DMS79 treated with DMSO at 0.1 percent for 48 hours (cell line): ENCODE measurements around the gene RASSF1.
A peak's percentile ranks its signal among the peaks of the same experiment; 100 is the strongest.

Source experiments
- DNase-seq: peaks from one replicate; lab custom pipeline; 2025; lab: John Stamatoyannopoulos, UW

The RASSF1 gene

DNA sequence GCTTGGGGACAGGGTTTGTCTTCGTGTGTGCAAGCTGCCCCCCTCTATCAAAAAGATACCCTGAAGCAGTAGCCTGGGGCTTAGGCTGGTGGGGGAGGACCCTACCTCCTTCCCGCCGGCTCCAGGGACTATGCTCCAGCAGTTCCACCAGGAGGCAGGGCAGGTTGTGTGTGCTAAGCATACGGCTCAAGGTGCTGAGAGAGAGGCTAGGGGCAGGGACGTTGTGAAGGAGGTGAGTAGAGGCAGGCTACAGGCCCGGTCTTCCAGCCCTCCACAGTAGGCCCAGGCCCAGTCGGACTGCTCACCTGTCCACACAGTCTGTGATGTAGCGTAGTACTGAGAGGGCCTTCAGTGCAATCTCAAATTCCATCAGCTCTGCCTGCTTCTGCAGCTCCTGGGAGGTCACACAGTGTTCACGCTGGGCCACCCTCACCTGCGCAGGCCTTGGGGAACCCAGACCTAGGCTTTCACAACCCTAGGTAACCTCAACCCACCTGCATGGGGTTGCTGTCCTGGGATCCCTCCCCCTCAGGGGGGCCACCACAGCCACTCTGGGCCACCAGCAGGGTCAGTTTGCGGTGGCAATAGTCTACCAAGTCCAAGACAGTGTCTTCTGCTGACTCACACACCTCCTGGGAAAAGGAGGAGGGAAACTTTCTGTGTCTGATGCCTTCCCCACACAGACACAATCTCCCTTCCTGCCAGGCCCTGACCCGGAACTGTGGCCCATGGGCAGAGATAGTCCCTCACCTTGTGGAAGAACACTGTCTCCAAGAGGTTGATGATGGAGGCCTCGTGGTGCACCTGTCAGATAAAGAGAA is 2.4 kb upstream of the RASSF1 start:
- no peak for DNase-seq

DNA sequence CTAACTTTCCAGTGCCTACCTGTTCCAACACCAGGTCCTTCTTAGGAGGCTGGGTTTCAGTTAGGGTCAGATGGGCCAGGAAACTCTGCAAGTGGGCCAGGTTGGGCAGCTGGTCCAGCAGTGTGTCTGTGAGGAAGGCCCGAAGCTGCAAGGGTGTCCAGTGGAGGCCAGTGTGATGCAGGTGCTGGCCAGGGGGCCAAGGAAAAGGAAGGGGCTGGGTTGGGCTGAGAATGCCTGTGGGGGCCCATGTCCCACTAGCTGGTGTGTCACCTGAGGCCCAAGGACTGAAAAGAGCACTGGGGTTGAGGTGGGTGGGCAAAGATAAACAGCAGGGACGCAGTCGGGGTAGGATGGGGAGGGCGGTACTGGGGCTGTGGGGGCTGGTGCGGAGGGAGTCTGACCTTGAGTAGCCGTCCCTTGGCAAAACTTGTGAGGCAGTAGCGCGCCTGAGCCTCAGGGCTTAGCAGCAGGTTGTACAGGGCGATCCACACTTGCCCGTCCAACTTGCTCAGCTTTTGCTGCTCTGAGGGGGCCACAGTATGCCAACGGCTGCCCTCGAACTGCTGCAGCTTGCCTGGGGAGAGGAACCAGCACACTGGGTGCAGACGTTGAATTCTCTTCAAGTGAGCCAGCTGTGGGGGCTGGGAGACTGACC is 1.5 kb upstream of the RASSF1 start:
- DNase-seq, result no peak

DNA sequence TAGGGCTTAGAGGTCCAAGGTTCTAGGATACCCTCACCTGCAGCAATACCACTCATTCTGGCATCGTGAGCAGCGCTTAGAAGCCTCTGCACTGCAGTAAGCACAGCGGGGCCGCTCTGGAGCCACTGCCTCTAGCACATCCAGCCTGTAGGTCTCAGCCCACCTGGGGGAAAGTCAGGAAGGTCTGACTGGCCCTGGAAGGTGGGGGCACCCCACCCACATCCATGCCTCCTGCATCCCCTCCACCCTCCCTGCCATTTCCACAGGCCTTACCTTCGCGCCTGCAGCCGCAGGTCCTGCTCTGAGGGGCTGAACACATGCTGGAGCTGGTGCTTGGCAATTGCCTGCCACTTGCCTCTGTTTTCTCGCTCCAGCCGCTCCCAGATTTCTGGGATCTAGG is 901 bp upstream of the RASSF1 start:
- DNase-seq, result no peak

DNA sequence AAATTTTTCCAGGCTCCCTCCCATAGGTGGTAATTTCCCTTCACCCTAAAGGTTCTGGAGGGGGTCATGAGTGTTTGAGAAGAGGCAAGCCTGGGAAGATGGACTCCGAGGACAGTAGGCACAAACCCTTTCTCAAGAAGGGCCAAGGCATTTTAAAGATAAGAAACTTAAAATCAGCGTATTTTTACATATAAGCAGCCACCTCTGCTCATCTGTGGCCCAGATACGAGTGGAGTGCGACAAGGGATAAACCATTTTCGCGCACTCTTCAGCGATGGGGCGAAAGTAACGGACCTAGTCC is 539 bp downstream of the RASSF1 start:
- no peak for DNase-seq

DNA sequence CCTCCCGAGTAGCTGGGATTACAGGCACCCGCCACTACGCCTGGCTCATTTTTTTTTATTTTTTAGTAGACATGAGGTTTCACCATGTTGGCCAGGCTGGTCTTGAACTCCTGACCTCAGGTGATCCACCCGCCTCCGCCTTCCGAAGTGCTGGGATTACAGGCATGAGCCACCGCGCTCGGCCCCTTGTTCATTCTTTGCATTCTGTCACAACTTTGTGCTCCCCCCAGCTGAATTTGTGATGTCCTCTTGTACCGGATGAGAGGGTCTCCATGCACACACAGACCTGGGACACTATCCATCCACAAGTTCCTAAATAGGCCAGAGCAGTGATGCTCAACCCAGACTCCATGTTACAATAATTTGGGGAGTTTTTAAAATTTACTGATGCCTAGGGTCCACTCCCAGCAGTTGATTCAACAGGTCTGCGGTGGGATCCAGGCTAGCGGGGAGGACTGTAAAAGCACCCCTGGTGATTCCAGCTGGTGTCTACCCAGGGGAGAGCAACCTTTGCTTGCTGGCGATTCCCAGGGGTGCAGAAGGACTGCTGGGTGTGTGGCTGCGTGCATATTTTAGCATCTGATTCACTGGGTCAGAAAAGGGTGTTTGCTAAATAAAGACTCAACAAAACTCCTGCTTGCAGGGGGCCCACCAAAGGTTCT is 1.0 kb downstream of the RASSF1 start:
- no peak for DNase-seq

DNA sequence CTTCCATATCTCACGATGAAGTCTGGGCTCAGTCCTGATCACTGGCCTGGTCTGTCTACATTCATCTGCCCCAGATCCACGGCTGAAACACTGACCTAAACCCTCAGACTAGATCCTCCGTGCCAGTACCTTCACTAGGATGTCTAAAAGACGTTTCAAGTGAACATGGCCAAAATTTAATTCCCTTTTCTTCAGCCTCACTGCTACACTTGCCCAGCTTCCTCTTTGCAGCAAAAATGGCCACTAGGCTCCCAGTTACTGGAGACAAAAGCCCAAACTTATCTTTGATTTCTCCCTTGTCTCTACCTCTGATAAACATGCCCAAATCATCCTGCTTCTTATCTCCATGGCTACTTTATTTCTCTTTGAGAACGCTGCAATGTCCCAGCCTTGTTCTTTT is 1.7 kb downstream of the RASSF1 start:
- no peak for DNase-seq

DNA sequence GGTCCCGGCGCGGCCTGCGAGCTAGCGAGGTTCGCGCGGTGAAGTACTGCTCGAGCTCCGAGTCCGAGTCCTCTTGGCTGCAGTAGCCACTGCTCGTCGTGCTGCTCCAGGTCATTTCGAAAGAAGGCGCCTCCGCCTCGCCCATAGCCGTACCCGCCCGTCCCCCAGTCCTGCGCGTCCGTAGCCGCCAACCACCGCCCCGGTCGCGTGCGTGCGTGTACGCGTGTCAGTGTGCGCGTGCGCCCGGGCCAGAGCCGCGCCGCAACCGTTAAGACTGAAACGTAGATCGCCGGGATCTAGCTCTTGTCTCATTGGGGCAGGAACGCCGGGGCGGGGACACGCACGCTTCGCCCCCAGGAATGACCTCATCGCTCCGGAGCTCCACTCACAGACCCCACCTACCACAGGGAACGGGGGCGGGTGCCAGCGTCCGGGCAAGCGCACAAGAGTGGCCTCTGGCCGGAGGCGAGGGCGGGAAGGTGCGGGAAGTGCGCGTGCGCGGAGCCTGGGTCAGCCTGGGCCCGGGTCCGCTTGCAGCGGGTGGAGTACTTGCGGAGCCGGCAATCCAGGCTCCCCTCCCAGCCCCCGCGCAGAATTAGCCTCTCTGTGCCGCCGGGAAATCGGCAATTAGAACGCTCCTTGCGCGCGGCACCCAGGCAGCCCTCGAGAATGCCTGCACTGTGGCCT is 3.3 kb downstream of the RASSF1 start:
- peak; percentile 86 for DNase-seq

DNA sequence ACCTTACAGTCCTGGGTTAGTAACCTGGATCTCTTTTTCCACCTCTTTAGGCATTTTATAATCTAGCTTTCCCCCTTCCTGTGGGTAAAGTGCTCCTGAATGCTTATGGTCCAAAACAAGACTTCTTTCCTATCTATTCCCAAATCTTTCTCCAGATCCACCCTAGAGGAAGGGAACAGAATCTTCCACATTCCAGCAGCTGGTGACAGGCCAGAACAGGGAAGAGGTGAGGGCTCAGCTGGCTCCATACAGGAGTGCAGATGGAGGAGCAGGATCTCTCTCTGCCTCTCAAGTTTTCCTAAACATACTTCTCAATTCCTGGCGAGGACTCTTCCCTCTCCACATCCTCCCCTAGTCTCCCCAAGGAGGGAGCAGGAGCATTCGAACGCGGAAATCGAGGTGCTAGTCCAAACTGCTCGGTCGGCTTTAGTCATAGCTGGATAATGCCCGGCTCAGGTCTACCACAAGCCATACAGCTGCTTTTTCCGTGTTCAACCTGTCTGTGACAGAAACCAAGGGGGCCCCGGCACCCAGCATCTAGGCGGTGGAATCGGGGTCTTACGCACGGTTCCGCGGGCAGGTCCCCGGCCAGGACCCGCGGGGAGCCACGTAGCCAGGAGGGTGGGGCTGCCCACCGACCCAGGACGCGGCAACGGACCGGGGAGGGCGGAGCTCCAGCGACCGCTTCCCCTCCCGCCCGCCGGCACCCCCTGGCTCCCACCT is 4.0 kb downstream of the RASSF1 start:
- DNase-seq, result no peak

DNA sequence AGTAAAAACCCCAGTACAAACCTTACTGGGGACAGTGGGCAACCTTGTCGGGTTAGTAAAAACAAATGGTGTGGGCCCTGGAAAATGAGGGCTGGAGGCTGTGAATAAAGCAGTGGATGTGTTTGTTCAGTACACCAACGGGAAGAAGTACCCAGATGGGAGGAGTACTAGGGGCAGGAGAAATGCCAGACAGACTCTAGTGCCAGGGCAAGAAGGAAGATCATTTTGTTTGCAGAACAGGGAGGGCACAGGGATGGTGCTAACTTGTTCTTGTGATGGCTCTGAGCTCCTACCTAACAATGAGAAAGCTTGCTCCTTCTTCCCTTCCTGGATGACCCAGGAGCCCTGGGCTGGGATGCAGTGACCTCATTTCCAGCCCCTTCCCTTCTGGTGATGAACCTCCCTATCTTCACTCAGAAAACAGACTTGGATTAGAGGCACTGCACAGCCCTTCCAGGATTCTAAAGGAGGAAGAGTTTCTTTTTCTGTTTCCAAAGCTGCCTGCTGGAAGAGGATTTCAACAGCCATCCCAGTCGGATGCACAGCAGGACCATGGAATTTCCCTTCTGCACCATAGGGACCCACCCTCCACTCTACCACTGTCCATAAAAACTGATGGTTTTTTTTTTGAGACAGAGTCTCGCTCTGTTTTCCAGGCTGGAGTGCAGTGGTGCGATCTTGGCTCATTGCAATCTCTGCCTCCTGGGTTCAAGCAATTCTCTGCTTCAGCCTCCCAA is 6.1 kb downstream of the RASSF1 start:
- DNase-seq, result no peak

DNA sequence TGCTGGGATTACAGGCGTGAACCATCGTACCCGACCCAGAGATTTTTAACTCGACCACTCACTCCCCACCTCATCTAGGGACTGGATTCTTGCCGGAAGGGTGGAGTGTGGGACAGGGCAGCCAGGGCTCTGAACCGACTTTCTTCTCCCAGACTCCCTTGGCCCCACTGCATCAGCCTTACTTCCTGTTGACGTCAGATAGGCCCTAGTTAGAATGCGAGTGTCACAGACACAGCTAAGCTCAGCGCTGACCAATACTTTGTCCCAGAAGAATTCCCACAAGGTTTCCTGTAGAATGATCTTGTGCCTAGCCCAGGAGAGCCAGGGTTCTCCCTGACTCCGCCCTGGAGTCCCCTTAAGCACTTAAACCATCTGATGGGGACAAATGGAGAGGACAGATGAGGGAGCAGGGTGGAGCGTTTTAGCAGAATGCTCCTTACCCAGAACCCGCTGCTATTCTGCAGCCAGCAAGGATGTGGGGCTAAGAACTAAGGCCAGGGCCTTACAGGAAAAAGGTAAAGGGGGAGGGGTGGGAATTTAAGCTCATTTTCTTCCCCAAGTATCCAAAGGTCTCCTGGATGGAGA is 6.8 kb downstream of the RASSF1 start:
- no peak for DNase-seq

DNA sequence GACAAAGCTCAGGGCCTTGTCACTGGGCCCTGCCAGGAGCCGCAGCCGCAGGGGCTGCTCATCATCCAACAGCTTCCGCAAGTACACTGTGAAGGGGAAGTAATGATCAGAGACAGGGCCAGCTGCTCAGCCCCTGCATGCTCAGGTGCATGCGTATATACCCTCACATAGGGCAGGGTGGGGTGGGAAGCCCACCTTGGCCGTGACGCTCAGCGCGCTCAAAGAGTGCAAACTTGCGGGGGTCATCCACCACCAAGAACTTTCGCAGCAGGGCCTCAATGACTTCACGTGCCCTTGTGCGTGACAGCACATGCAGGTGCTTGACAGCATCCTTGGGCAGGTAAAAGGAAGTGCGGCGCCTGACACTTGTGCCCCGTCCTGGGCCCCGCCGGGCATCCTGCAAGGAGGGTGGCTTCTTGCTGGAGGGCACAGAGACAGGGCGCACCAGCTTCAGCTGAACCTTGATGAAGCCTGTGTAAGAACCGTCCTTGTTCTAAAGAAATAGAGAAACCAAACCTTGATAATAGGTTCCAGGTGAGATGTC is 9.2 kb downstream of the RASSF1 start:
- no peak for DNase-seq

DNA sequence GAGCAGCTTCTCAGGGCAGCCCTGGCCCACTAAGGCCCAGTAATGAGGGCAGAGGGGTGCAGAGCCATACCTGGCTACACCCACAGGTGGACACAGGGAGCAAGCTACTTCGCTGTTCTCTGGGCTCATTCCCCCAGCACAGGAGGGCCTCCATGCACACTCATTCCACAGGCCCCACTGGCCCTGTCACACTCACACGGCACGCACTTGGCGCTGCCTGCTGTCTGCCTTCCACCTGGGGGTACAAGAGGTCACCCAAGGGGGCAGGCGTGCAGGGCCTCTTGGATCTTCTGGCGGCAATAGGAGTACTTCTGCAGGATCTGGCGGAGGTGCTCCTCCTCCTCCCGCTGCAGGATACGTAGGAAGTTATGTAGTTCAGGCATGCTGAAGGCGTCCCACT is 10.3 kb downstream of the RASSF1 start:
- no peak for DNase-seq

DNA sequence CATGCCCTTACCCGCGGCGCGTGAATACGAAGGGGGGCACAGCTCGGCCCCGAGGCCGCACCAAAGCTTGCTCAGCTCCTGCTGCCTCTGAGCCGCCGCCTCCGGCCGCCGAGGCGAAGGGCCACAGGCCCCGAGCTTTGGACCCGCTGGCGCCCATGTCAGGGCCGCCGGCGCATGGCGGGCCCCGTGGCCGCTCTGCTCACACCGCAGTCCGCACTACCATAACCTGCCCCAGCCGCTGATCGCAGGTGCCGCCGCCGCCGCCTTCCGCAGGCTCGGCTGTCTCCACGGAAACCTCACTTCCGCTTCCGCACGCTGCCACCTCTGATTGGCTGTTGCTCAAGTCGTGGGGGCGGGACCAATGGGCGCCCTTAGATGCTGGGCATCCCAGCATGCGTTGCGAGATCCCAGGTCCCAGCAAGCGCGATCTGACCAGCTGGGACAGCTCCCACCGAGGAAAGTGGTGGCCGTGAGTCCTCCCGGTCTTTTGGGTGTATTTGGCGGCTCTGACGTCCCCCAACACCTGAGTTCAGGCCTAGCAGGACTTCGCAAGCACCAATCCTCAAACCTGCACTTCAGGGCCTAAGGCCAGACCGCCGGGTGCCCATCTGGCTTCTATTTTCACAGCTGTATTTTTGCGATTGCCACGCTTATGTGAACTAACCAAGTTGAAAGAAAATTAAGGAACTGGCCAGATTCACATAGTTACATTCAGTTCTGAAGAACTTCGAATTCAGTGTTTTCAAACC is 12.5 kb downstream of the RASSF1 start, which contains the start of gene TUSC2:
TUSC2 (minus strand) TSS at position 281 of the 749 bp plus-strand sequence; CDS start at position 157, 124 bp downstream.
- peak; percentile 72 for DNase-seq

DNA sequence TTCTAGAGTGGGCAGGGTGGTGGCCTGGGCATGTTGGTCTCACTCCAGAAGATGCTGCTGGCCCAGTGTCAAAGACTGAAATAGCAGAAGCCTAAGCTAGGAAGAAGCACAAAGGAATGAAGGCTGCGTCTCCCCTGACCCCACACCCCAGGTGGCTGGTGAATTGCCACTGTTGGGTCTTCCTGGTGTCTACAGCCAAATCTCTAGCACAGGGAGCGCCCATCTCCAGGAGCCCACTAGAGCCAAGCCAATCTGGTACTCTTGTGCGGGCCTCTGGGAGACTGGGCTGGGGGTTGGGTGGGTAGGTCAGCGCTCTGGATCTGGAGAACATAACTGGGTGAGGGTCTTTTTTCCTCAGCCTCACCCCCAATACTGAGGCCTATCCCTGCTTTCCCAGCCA is 13.5 kb downstream of the RASSF1 start:
- no peak for DNase-seq

DNA sequence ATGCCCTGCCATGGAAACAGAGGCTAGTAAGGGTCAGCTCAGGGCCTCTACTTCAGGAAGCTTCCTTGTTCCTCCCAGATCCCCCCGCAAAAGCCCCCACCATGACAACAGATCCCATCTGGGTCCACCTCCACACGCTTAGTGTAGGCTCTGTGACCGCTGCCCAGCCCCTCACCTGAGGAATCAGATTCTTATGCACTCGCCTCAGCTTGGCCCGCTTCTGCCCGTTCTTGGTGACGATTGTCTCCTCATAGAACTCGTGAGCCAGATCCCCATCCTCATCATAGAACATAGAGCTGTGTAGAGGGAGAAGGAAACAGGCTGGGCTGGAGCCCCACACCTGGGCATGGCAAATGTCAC is 14.5 kb downstream of the RASSF1 start:
- DNase-seq, result no peak

DNA sequence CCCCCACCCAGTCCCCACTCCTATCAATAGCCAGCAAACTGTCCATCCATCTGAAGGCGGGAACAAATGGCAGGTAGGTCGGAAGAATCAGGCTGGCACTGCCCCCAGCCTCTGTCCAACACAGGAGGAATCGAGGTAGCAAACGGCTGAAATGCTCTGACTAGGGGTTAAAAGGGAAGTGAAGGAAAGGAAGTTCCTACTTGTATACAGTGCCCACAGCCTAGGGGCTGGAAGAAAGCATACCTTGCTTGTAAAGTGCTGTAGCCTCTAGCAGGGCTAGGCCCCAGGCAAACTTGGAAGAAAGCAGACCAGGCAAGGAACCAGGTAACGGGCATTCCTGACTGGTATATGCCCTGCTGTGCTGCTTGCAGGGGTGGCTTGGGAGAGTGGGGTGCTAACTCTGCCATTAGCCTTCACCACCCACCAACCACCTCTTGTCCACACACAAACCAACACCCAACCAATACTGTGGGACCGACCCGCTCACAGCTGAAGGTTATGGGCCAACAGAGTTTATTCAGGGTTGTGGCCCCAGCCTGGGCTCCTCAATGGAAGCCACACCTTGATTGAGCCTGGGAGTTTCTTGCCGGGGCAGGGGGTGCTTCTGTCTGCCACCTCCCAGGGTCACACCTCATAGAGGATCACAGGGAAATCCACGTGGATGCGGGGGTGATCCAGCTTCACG is 15.0 kb downstream of the RASSF1 start:
- no peak for DNase-seq

DNA sequence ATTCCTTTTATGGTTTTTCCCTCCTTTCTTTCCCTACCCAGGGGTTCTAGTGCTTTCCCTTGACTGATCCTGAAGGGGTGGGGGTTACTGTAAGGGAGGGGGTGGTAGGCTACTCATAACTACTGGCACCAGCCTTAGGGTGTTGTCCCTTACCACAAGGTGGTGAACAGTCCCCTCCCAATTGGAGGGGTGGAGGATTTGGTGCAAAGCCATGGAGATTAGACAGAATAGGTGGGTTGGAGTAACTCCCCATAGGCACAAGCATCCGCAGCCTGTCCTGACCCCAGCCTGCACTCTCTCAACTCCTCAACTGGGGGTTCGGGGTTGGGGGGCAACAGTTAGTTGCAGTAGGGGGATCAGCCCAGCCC is 15.5 kb downstream of the RASSF1 start:
- no peak for DNase-seq

DNA sequence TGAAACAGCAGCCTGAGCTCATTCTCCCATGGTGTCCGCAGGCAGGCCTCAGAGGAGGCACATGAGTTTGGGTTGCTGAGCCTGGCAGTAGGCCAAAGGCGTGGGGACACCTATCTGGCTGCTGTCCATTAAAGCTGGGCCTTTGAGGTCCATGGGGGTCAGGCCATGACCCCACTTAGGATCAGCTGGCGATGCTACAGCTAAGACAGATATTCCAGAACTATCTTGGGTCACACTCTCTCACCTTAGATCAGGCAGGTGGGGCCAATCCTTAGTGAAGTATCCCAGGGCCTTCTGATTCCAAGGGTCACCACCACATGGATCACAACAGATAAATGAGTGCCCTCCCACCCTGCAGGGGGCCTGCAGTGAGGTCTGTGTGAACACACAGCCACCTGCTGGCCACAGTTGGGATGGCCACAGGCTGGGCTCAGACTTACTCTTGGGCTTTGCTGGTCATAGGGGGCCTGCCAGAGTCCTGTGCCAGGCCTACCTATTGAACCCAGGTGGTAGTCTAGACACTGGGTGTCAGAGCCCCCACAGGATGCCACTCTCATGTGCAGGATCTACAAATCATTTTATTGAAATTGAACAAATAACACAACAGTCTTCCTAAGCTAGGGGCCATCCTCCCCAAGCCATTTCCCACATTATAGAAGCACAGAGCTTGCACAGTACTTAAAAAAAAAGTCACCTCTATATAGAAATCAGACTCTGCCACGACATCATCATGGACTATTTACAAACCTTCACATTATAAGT is 16.1 kb downstream of the RASSF1 start:
- DNase-seq, result peak; percentile 0
